Measurements from ENCODE around the gene DPYD.

DPYD gene

DNA sequence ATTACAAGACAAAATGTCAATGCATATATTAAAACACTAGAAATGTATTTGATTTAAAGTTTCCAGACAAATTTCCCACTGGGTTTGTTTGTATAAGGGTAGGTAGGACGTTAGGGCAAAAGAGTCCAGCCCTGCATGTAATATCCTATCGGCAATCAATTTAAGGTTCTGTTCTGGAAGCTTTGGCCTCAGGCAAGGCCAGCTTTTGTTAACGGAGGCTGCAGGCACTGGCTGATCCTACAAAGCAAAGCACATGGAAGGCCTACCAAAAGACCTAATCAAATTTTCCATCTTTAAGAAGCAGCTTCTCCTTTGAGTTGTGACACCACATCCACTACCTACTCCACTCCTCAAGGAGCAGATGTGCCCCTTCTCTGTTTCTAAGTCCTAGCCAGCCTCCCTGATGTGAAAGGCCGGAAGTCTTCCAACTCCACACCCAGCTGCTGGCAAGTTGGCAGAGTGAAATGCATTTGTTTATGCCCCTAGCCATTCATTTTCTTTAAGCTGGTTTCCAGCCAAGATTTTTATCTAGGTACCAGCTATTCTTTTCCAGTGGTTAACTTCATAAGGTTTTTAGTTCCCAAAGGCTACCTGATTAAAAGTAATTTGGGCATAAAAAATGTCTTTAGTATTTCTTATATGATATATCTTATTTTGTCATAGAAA, 746.7 kb downstream of the DPYD start:
- FAIRE-seq, result no peak

DNA sequence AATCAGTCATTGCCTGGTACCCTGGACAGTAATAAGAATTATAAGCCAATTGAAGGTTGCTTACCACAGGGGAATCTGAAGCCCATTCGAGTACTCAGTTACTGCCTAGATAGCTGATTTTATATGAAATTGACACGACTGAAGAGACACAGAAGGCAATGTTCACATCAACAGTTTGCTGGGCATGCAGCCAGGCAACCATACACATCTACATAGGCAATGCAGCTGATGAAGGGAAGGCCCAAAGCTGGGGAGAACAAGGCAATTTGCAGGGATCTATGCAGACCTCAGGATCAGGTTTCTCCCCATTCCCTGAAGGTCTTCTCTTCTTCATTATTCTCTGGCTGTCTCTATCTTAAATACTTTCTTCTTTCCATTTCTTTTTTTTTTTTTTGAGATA, 750.5 kb downstream of the DPYD start:
- FAIRE-seq, result no peak

DNA sequence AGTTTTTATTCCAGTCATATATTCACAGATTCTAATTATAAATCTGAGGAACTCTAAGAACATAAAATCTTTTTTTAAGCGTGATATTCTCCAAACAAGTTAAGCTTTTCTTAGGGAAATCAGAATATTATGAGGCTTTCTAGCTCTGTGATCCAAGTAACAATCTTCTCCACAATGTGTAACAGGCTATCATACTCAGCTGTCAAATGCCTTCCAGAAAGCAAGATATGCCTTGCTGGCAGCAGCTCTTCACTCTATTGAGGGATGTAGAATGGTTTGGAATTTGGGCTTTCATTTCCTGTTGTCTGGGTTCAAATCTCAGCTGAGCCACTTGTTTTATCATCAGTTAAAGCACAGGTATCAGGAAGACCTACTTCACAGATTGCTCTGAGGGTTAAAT, 752.8 kb downstream of the DPYD start:
- FAIRE-seq, result no peak

DNA sequence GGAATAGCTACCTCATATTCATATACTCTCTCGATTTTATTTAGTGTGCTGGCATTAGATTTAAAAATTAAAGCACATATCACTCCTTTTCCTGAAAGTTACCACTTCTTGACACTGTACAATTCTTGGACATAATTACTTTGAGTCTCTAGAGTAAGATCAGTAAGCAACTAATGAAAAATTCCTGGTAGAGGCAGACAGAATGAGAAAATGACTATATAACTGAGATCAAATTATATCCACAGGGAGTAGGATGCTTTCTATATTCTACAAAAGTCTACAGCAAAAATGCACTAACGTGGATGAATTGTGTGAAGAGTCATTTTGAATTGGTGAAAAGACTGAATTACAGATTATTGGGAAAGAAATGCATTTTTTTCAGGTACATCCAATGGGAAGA, 753.6 kb downstream of the DPYD start:
- no peak for FAIRE-seq

DNA sequence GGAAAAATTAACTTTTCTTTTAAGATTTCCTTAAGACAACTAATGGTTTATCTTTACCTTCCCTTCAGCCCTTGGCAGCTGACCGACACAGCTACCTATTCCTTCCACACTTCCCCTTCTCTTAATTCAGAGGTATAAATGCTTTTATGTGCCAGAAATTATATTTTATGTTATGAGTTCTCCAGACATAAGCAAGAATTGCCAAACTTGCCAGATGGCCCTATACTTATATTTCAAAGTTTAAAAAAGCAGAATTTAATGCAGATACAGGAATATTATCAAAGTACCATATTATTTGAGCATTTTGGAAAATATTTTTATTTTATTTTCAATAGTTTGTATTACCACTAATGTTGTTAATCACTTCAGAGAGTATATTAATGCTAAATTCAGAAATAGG, 754.2 kb downstream of the DPYD start:
- FAIRE-seq, result no peak

DNA sequence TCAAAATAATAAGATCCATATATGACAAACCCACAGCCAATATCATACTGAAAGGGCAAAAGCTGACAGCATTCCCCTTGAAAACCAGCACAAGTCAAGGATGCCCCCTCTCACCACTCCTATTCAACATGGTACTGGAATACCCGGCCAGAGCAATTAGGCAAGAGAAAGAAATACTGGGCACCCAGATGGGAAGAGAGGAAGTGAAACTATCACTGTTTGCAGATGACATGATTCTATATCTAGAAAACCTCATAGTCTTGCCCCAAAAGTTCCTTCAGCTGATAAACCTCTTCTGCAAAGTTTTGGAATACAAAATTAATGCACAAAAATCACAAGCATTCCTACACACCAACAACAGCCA, 756.6 kb downstream of the DPYD start:
- no peak for FAIRE-seq

DNA sequence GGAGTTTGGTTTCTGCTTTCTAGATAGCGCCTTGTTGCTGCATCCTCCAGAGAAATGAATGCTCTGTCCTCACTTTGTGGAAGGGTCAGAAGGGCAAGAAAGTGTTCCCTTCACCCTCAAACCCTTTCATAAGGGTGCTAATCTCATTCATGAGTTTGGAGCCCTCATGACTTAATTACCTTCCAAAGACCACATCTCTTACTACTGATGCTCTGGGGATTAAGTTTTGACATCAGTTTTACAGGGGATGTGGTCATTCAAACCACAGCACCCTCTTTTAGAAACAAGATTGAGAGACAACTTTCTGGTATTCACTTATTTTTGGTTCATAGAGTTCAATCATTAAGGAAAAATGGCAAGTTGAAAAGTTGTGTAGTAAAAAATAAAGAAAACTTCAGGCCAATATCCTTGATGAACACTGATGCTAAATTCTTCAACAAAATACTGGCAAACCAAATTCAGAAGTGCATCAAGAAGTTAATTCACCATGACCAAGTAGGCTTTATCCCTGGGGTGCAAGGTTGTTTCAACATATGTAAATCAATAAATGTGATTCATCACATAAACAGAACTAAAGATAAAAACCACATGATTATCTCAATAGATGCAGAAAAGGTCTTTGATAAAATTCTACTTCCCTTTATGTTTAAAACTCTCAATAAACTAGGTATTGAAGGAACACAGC, 757.1 kb downstream of the DPYD start:
- FAIRE-seq, result no peak

DNA sequence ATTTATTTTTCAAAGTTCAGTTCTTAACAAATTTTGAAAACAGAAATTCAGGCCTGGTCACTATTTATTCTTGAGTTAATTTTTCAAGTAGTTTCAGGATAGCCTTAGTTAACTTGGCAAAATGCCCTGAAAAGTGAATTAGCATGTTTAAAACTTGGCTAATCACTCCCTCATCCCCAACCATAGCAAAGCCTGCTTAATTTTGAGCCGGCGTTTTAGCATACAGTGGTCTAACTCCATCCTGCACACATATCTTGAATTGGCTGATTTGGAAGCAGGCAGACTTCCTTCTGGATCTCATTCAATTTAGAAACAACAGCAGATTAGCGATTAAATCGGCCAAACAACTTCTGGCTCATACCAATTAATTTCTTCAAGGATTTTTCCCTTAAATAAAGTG, 760.0 kb downstream of the DPYD start:
- FAIRE-seq, result no peak

DNA sequence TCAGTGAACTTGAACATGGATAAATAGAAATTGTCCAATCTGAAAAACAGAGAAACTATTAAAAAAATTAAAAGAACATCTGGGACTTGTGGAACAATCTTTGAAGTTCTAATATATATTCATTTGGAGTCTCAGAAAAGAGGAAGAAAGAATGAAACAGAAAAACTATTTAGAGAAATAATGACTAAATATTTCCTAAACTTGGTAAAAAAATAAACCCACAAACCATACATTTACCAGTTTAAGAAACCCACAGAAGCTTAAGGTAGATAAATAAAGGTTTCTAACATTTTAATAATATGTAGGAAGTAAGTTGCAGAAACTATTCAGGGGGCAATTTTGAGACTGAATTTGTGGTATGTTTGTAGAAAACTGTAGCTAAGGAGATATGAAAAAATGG, 761.5 kb downstream of the DPYD start:
- no peak for FAIRE-seq

DNA sequence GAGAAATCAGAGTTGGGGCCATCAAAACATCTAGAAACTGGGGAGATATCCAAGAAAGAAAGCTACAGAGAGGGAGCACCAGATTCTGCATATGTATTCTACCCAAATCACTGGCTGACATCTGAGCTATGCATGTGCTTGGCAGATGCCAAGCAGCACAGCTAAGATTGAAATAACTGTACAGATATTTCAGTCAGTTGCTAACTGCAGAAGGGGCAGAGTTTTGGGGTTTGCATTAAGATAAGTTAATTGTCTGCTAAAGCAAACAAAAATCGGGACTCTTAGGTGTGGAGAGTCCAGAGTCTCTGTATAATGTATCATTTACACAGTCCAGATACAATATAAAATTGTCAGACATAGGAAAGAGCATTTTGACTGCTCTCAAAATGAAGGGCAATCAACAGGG, 762.1 kb downstream of the DPYD start:
- FAIRE-seq, result no peak

DNA sequence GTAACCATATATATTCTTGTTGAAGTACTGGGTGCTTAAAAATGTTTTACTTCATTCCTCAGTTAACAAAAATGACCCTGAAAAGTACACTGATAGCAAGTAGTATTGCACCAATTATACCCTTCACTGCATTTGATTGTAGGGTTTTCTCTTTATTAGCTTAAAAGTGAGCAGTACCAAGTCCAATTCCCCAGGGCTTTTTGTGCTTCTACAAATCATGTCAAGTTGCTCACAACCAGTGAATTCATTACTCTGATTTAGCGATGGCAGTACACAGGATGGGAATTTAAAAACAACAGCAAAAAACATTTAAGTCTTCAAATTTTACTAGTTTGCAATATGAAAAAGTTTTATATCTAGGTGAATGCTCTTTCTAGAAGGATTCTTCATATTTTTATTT, 762.8 kb downstream of the DPYD start:
- FAIRE-seq, result no peak

DNA sequence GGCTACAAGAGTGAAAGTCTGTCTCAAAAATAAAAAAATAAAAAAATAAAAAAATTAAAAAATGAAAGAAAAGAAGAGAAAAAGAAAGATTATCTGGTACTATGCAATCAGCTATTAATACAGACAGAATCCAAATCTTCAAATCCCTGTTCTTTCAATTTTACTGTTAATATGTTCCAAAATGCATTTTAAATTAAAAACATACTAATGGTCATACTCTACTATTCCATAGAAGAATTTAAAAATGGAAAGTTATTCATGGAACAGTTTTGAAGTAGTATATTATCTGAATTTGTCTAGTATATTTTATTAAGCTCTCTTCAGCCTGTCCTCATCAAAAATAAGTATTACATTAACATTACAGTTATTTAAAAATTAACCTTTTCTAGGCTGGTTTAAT, 769.2 kb downstream of the DPYD start:
- FAIRE-seq, result no peak

DNA sequence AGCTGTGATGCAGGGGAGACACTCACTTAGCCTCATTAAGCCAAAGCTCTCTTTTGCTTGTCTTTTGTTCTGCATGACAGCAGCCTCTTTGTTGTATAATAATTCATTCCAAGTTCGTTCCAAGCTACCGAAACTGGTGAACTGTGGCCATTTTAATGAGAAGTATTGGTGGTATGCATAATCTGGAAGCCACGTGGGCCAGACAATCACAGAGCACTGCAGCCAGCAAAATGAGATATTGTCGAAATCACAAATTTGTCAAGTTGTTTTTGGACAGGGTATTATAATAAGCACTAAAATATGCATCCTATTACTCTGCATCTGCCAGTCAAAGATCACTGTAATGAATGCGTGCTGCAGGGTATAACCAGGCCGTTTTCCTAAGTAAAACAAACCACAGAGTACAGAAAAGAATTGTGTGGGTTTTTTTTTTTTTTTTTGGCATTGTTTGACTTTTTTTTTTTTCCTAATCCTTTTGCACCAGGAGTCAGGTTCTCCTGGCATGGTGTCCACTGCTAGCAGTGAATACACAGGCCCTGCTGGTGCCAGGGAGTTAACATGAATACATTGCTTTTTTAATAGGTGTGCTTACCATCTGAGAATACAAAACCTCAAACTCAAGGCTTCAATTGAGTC, 775.4 kb downstream of the DPYD start:
- FAIRE-seq, result no peak

DNA sequence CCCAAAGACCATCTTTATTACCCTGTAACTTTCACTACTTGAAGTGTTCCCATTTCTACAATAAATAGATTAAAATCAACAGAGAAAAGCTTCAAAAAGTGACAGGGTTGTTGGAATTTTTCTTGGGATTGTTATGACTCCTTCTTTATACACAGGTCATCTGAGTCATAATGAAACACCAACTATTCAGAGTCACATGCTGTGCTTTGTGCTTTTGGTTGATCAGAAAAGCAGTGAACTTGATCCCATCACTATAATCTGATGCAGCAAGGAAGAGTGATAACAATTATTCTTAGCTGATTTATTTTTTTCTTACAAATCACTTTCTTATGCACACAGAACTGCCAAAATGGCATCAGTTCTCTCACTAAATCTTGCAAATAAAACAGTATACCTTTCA, 776.3 kb downstream of the DPYD start:
- FAIRE-seq, result no peak

DNA sequence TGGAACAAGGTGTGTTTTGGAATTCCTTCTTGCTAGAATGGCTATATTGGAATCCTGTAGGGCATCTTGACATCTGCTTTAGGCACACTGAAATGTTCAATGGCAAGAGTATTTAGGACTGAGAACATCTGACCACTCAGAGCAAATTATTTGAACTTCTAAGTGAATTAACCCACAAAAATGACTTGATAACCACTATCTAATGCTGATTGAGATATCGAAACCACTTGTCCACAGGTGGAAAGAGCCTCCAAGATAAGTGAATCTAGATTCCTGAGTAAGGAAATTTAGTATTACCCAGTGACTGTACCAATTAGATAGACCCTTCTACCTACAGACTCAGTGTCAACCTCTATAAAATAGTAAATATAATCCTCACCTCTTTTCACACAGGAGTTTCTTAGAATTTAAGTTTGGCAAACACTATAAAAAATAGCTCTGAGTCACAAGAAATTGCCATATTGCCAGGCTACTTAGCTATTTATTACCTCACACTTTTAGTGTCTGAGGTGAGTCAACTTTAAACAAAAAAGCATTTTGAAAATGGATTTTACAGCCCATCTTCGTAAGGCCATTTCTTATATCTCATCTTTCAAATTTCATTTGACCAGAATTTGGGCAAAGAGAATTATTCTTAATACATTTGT, 777.5 kb downstream of the DPYD start:
- FAIRE-seq, result no peak

DNA sequence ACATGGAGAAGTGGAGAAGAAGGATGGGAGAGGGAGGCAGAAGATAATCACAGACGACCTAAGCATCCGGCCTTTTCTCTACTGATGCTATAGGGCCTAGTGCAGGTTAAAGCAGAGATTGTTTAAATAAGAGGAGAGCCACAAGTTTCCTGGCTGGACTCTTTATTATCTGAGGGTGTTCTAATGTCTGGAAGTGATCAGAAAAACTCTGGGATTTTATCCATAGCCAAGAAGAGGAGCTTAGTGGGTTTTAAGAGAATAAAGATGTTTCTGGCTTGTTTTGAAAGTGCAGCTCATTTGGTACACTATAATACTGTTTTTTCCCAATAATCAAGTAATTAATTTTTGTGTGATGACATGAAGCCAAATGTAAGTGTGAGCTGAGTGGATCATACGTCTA, 780.2 kb downstream of the DPYD start:
- FAIRE-seq, result no peak

DNA sequence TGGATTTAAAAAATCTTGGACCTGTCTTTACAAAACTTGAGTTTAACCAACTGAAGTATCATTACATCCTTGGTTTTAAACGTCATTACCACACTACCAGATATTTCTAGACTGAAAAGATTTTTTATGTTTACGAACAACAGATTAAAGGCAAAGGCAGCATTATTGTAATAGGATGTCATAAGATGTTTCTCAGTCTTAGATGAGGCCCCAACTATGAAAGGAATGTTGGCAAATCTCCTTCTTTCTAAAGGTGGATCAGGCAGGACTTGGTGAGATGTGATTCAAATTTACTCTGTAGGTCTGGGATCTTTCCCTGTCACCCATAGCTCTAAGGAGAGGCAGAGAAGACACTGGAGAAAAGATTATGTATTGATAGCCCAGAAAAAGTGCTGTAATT, 781.3 kb downstream of the DPYD start:
- no peak for FAIRE-seq

DNA sequence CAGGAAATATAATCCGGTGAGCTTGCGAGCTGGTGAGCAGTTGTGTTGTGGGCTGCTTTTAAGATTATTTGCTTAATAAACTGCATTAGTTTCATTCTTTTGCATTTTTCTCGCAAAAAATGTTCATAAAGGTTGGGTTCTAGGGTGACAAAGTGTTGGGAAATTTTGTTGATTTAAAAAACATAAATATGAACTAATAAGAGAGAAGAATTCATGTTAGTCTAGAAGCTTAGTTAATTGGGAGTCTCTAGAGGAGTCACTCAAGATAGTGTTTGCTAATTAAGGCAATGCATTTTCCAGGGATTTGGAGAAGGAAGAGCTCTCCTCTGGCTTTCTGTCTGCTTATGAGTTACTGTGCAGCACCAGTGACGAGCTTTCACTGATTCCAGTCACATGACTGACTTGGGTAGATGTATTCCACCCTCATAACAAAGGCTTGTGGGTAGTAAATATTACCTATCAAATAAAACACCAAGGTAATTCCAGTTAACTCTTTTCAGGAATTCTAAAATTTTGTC, 782.3 kb downstream of the DPYD start:
- no peak for FAIRE-seq

DNA sequence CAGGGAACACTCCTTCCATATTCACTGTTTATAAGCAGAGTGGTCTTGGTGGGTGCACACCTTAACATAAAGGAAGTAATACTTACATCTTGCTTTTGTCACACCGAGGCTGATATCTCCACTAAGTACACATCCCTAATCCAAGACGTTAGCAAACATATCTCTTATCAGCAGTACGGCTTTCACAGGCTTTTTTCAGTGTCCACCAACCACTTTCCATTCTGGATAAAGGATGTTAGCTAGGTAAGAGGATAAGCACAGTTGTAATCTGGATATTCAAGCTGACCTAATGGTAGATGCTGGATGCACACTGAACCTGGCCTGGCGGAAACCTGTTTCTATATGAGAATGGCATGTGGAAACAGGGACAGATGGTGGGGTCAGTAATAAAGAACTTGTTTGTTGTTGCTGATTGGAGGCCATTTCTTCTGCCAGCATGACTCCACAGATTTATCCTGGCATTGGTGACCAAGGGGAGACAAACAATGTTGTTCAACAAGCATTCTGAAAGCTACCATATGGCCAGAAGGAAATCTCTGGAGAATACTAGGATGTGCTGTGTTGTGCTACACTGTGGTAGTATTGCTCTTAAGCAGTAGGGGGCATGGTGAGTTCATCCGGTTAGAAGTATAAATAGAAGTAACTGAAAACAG, 782.8 kb downstream of the DPYD start:
- FAIRE-seq, result no peak

DNA sequence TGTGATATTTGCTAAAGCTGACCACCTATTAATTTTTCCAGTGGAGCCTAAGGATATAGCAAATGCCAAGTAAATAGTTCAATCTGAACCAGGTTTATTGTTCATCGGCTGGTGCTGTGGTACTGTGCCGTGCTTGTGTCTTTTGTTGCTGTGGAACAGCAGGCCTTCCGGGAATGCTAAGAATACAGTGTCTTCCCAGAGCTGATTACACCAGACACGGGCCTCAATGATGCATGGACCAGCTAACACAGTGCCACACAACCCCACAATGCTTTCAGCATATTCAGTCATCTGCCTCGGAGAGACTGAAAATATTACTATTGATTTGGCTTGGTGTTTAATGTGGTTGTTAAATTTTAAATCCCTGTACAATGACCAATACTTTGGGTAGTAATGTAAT, 783.8 kb downstream of the DPYD start:
- FAIRE-seq, result no peak

DNA sequence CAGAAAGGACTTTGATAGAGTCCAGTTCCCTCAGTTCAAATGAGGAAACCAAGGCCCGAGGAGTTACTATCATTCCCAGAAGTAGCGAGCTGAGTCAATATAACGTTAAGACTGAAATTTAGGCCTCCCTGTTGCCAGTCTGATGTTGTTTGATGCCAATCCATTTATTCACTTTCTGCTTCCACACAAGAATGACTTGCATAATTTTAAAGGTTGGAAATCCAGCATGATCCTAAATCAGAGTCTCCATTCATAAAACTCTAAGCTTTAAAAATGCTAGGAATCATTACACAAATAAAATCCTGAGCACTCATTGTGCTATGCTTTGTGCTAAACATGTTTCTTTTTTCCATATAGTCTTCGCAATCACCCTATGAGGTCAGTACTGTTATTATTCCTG, 784.9 kb downstream of the DPYD start:
- no peak for FAIRE-seq

DNA sequence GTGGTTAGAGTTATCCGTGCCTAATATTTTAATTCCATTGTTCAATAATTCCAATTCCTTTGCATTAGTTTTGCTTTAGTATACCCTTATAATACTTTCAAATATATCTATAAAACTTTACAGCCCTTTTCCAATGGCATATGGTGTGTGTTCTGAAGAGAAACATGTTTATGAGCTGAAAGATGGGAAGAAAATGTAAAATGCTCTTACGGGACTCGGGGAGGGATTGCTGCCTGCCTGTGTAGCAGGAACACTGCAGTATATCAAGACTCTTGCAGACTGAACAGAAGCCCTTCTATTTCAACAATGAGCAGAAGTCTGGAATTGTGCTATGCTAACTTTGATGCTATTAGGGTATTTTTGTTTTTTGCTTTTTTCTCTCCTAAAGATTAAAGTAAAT, 792.4 kb downstream of the DPYD start:
- FAIRE-seq, result no peak

DNA sequence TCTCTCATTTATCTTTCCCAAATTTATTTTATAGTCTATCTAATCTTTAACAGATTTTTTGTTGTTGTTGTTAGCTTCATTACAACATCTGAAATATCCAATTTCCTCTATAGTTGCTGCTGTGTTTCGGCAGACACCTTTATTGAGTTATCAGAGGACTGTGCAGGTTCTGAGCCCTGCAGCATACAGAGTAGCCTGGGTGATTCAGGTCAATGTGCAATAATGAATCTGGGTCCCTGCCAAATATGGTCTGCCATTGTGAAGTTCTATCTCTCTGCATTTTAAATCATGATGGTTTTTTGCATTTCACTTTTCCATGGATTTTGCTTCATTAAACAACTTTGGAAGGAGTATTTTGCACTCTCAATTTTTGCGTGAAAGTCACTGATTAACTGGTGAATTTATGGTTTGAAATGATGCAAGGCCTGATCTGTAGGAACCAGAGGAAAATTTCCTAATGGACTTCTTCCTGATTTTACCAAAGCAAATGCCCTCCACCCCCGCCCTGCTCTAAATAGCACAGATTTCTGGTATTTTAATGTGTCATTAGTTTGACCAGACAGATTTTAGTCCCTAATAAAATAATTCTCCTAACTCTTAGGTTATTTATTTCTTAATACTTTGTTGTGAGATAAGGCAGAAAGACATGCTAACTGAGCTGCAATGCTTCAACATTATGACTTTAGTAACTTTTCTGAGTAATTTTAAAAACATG, 797.0 kb downstream of the DPYD start:
- FAIRE-seq, result no peak
